HG03135 (cell line): ENCODE data around the gene DCP2.

Experiments used
- ATAC-seq: cut with Tn5 transposase; IDR thresholded peaks from one replicate; pipeline ENCODE4 v1.9.1; 2021; ENCODE audit warnings: mild to moderate bottlenecking, moderate library complexity; ENCODE audit not compliant: unreplicated experiment

DCP2 gene

GRCh38 chr5:112965733-112966306 lies 10.8 kb upstream of the DCP2 start:
- ATAC-seq: no peak

- no peak for ATAC-seq
These were observed 9.0 kb upstream of the DCP2 start for GRCh38 chr5:112967520-112968083.

GRCh38 chr5:112968411-112969106 lies 8.0 kb upstream of the DCP2 start:
- no peak for ATAC-seq

GRCh38 chr5:112971276-112971675 lies 5.3 kb upstream of the DCP2 start:
- ATAC-seq: no peak

- ATAC-seq: no peak
These were observed 3.6 kb upstream of the DCP2 start for GRCh38 chr5:112973036-112973435.

- ATAC-seq: no peak
These were observed 2.7 kb upstream of the DCP2 start for GRCh38 chr5:112973904-112974303.

GRCh38 chr5:112974901-112975300 lies 1.7 kb upstream of the DCP2 start:
- no peak for ATAC-seq

GRCh38 chr5:112975721-112976431 lies 722 bp upstream of the DCP2 start:
- ATAC-seq: peak; percentile 21

GRCh38 chr5:112977440-112977861 lies 853 bp downstream of the DCP2 start:
- no peak for ATAC-seq

GRCh38 chr5:112978836-112979235 lies 2.2 kb downstream of the DCP2 start:
- no peak for ATAC-seq

GRCh38 chr5:112979723-112980122 lies 3.1 kb downstream of the DCP2 start:
- no peak for ATAC-seq

- no peak for ATAC-seq
These were observed 6.8 kb downstream of the DCP2 start for GRCh38 chr5:112983363-112983762.

GRCh38 chr5:112986224-112986623 lies 9.6 kb downstream of the DCP2 start:
- no peak for ATAC-seq

- ATAC-seq: peak; percentile 72
These were observed 19.4 kb downstream of the DCP2 start for GRCh38 chr5:112995764-112996618.

GRCh38 chr5:112996830-112997374 lies 20.3 kb downstream of the DCP2 start:
- no peak for ATAC-seq

GRCh38 chr5:112998296-112998695 lies 21.7 kb downstream of the DCP2 start:
- ATAC-seq: no peak

GRCh38 chr5:113000466-113000865 lies 23.9 kb downstream of the DCP2 start:
- ATAC-seq: no peak

GRCh38 chr5:113002423-113002822 lies 25.8 kb downstream of the DCP2 start:
- no peak for ATAC-seq

GRCh38 chr5:113003763-113004162 lies 27.2 kb downstream of the DCP2 start:
- no peak for ATAC-seq

GRCh38 chr5:113005454-113005853 lies 28.9 kb downstream of the DCP2 start:
- no peak for ATAC-seq
